ENCODE measurements around the gene ERCC3.
A peak's percentile ranks its signal among the peaks of the same experiment; 100 is the strongest.
"Not testable (repeated sequence)": the region's sequence is repeated elsewhere in the genome, so short reads cannot be mapped to it uniquely, and the experiment has no call there.

The ERCC3 gene

GRCh38 chr2:127226520-127227263, 67.3 kb downstream of the ERCC3 start:
- DNase-seq (ENCODE audit: low read depth, low spot score) = peak; percentile 85

DNA sequence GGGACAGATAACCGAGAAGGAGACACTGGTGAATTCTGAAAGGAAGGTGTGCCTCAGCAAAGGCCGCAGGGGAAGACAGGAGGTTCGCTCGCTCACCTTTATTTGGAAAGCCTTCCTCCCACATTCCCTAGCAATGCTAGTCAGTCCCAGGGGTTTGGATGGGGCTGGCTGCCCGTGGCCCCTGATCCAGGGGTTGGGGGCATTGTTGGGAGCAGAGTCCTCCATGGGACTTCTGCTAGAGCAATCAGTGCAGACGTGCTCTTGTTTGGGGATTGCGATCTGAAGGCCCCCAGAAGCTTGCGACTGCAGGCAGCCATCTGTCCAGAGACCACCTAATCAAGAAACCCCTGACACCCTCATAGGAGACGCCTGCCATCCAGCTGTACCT, 67.8 kb downstream of the ERCC3 start:
- peak; percentile 36 for DNase-seq (ENCODE audit: low read depth, low spot score)

DNA sequence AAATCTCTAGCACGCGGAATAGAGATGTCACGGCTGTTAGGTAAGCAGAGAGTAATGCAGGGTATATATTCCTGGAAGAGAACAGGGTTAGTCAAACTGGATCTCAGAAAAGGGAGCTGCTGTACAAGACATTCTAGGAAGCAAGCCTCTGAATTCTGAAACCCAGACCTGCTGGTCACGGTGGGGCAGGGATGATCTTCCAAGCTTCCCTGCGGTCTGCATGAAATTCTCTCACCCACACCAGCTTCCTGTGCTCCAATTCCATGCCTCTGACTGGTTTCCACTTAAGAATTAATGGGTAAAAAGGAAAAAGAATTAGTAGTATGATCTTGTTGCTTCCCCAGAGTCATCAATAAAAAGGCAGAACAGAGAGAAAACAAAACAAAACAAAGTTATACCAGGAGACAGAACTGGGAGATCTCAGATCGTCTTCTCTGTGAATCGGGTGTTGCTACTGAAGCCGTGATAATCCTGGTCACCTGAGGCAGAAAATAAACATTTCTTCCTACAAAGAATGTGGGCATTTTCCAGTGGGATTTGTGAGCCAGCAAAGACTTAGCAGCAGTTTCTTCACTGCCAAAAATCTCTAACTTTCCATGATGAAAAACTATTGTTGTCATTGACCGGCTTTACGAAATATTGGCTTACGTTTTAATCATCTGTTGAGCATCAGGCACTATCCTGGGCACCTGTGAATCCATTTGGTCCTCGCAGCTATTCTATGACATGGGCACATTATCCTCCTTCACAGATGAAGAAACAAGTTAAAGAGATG, 68.6 kb downstream of the ERCC3 start:
- no peak for DNase-seq (ENCODE audit: low read depth, low spot score)

- not testable (repeated sequence) for DNase-seq (ENCODE audit: low read depth, low spot score)
Measured at GRCh38 chr2:127224135-127224534, 69.8 kb downstream of the ERCC3 start.

DNA sequence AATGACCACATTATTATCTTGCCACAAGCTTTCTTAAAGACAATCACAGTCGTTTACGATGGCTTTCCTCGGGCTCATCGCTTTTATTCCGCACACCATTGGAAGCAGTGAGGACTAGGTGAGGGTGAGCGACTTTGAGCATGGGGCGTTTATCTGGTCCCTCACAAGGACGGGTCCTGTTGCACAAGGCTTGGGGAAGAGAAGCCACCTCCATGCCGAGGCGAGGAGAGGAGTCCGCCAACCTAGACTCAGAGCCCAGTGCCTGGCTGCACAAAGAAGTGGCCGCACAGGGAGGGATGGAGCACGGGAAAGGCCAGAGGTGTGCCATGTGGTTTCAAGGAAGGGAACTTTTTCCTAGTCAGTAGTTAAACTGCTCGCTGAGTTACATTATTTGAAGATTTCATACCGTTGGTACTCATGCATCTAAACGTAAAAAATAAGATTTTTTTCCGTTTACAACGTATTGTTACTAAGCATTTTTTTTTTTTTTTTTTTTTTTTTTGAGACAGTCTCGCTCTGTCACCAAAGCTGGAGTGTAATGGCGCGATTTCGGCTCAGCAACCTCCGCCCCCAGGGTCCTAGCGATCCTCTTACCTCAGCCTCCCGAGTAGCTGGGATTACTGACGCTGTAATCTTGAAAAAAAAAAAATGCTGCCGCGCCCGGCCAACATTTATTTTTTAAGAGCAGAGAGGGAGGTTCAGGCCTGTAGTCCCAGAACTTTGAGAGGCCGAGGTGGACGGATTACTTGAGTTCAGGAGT, 73.0 kb downstream of the ERCC3 start:
- DNase-seq (ENCODE audit: low read depth, low spot score) = peak; percentile 75

- peak; percentile 64 for DNase-seq (ENCODE audit: low read depth, low spot score)
Measured at GRCh38 chr2:127220102-127220767, 73.7 kb downstream of the ERCC3 start, which contains the start of gene CYP27C1. Gene CYP27C1, minus strand, starts transcription at chr2:127220299. Its CDS starts 29 bp downstream, at chr2:127220270.

DNA sequence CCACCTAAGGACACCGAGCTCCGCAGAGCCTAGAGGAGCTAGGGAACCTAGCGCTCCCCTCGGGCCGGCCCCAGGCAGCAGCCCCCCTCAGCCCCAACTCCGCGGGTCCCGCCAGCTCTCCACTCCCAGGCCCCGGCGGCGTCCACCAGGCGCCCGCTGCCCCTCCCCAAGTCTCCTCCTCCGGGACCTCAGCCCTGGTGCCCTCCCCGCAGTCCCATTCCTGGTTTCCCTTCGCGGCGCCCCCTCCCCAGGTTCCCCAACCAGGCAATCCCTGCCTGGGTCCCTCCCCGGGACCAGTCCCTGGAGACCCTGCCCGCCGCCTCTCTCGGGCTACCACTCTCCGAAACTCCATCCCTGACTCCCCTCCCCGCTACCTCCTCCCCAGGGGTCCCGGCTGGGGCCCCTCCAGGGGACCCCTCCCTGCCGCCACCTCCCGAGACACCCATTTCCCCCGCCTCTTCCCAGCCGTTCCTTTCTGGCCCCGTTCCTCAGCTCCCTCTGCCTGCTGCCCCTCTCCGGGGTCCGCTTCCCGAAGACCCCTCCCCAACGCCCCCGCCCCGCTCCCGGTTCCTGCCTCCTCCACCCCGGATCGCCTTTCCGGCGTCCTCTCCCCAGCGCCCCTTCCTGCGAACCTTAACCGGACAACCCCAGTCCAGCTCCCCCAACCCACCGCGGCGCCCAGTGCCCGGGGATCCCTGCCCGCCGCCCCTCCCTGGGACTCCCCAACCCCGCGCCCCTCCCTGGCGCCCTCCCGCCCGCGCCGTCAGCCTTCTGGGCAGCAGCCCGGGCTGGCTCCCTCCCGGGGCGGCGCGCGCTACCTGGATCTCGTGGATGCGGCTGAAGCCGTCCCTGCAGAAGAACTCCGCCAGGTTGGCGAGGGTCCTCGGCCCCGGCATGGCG, 74.5 kb downstream of the ERCC3 start:
- DNase-seq (ENCODE audit: low read depth, low spot score) = peak; percentile 34

GRCh38 chr2:127218812-127219170, 75.2 kb downstream of the ERCC3 start:
- no peak for DNase-seq (ENCODE audit: low read depth, low spot score)

DNA sequence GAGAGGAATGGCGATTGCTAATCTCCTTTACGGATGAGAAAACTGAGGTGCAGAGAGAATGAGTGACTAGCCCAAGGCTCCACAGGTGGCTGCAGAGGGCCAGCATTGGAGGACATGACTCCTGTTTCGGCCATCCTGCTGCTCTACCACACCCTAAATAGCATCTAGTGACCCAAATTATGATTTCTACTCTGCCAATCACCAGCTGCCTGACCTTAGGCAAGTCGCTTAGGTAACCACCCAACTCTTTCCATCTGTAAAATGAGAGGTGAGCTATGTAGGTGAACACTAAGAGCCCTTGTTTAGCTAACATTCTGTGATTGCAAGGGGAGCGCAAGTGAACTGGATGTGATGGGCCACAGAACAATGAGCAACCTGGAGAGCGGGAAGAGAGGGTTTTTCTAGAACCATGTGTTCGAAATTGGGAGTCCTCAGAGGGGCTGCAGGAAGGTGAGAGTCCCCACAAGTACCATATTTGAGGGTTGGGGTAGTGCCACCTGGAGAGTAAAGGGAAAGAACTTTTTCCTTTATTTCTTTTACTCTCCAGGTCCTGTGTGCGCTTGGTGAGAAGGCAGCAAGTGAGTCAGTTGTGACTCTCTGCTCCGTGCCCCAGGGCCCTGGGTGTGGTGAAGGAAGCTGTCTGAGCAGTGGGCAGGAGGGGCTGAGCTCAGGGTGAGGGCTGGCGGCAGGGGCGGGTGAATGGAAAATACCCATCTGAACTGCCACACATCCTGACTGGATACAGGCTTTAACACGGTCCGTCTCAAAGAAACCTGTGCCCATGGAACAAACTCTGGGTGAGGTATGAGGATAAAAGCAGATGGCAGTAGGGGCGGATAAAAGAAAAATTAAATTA, 76.2 kb downstream of the ERCC3 start:
- peak; percentile 77 for DNase-seq (ENCODE audit: low read depth, low spot score)

- DNase-seq (ENCODE audit: low read depth, low spot score) = no peak
Measured at GRCh38 chr2:127216593-127216992, 77.4 kb downstream of the ERCC3 start.

DNA sequence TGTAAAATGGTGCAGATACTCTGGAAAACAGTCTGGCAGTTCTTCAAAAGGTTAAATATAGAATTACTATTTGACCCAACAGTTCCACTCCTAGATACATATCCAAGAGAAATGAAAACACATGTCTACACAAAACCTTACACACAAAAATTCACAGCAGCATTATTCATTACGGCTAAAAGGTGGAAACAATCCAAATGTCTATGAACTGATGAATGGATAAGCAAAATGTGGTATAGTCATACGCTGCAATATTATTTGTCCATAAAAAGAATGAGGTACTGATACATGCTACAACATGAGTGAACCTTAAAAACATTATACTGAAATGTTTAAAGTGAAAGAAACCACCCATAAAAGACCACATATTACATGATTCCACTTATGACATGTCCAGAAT, 77.8 kb downstream of the ERCC3 start:
- no peak for DNase-seq (ENCODE audit: low read depth, low spot score)

GRCh38 chr2:127214201-127214600, 79.7 kb downstream of the ERCC3 start:
- DNase-seq (ENCODE audit: low read depth, low spot score) = not testable (repeated sequence)

DNA sequence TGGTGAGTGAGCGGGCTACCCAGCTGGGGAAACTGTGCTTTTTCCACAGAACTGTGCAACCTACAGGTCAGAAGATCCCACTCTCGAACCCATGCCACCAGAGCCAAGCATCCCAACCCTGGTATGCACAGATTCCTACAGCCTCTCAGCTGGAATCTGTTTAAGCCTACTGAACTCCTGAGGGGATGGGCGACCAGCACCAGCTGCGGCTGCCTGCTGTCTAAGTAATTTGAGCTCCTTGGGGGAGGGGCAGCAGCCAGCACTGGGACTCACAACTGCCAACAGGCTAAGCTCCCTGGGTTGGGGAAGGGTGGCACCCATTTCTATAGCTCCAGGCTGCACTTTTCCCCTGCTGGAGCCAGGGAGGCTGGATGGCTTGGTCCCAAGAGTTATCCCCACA, 85.6 kb downstream of the ERCC3 start:
- peak; percentile 92 for DNase-seq (ENCODE audit: low read depth, low spot score)

Measured in ELF-1 (cell line).